Erythroblast (primary cell): ENCODE data around the gene BIN1.

Experiments used
- DNase-seq, 2 experiments: peaks; one replicate each; lab custom pipeline; 2025; lab: John Stamatoyannopoulos, UW
- GATA1 ChIP-seq: IDR thresholded peaks from 2 replicates; pipeline ENCODE4 v1.6.1; 2011; ENCODE audit warnings: low read depth, mild to moderate bottlenecking, control low read depth, low read length, moderate library complexity
- POLR2A ChIP-seq: IDR thresholded peaks from 2 replicates; pipeline ENCODE4 v1.6.1; 2011; ENCODE audit warnings: mild to moderate bottlenecking, low read length

The BIN1 gene

DNA sequence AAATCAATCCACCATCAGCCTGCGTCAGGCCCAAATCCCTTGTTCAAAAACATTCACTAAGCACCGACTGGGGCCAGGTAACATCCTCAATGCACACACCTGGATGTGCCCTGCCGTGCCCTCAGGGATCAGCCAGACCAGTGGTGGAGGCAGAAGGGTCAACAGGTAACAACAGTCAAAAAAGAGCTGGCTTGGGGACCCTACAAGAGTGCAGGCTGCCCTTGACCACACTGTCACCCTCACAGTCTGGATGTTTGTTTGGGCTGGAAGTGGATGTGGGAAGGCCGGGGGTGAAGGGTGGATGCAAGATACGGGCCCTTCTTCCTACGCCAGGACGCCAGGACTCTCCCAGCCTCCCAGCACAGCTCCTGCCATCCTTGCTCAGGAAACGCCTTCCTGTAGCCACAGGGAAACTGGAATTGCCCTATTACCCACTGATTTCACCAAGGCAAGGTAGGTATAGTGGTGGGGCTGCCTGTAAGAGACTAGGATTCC is 2.7 kb downstream of the BIN1 start:
- no peak for DNase-seq
- TF ChIP-seq GATA1 (no peak), POLR2A (no peak)

- no peak for DNase-seq
- TF ChIP-seq POLR2A (no peak), GATA1 (no peak)
These were observed 3.5 kb downstream of the BIN1 start for GRCh38 chr2:127103243-127104165.

GRCh38 chr2:127102521-127103242 is 4.3 kb downstream of the BIN1 start:
- TF ChIP-seq POLR2A, result no peak
- DNase-seq, result no peak

DNA sequence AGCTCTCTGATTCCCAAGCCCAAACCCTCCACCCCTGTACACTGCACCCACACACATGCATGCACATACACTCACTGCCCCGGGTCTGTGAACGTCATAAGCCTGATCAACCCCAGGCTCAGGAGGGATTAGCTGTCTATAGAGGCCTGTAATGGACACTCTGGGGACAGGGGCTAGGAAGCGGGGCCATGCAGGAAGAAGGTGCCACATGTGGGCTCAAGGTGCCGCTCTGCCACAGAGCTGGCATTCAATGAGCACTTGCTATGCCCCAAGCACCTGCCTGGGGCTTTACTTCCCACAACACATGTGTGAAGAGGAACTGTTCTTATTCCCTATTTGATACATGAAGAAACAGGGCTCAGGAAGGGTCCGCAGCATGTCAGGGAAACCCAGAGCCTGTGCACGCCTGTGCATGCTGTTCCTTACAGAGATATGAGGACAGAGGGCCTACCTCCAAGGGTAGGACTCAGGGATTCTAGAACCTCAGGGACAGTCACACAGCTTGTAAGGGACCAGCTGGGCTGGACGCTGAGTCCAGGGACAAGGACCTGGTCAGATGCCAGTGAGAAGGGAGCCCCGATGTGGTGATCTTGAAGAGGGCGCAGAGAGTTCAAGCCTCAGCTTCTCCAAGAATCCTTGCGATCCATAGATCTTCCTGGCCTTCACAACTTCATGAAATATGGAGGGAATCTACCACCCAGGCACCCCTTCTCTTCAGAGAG is 5.0 kb downstream of the BIN1 start:
- TF ChIP-seq POLR2A (no peak), GATA1 (no peak)
- no peak for DNase-seq

- no peak for TF ChIP-seq GATA1
- no peak for TF ChIP-seq POLR2A
- DNase-seq, result no peak
These were observed 5.8 kb downstream of the BIN1 start for GRCh38 chr2:127101048-127101611.

- DNase-seq, result no peak
These were observed 6.5 kb downstream of the BIN1 start for GRCh38 chr2:127100251-127101047.

DNA sequence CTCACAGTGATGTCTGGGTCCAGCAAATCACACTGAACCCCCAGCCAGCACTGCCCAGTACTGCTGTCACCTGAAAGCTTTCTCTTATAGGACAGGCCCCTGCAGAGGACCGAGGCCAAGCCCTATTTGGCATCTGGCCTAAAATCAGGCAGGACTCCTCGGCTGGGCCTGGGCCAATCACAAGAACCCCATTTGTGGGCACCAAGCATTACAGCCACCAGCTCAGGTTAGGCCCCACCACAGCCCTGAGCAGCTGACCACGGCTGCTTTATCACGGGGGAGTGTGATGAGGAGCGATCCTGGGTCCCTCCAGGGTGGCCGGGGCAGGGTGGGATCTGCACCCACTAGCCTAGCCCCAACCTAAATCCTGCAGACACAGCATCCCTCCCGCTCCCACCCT is 8.2 kb downstream of the BIN1 start:
- no peak for DNase-seq
- TF ChIP-seq POLR2A (no peak), GATA1 (no peak)

More at GRCh38 chr2:127100251-127101047, 6.5 kb downstream of the BIN1 start:
- TF ChIP-seq POLR2A, result no peak
- no peak for TF ChIP-seq GATA1

- no peak for TF ChIP-seq POLR2A
- no peak for TF ChIP-seq GATA1
- DNase-seq, result no peak
These were observed 8.9 kb downstream of the BIN1 start for GRCh38 chr2:127097841-127098651.

GRCh38 chr2:127097471-127097765 is 9.5 kb downstream of the BIN1 start:
- TF ChIP-seq POLR2A (no peak), GATA1 (no peak)
- no peak for DNase-seq

DNA sequence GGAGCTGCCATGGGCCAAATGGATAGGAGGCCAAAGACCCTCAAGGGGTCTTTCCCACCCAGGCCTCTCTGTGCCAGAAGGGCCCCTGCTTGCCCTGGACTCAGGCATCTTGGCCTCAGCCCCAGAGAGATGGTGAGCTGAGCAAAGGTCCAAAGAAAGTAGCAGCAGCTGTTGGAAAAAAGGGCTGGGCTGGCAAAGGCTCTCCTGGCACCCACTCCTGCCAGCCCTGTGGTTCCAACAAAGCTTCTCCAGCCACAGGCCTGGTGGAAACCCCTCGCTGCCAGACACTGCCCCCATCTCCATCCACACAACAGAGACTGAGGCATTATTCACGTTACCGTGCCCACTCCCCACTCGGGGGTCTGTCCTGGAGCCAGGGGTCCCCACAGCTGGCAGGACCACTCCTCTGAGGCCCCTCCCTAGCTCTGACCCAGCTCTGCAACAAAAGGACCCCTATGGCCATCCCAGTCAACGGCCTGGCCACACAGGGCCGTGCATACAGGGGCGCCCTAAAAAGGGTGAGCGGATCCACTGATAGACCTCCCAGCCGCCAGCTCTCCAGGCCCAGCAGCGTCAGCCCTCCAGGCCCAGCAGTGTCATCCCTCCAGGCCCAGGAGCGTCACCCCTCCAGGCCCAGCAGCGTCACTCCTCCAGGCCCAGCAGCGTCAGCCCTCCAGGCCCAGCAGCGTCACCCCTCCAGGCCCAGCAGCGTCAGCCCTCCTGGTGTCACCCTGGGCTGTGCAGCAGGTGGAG is 10.1 kb downstream of the BIN1 start:
- DNase-seq, result no peak
- TF ChIP-seq POLR2A, result no peak
- no peak for TF ChIP-seq GATA1

DNA sequence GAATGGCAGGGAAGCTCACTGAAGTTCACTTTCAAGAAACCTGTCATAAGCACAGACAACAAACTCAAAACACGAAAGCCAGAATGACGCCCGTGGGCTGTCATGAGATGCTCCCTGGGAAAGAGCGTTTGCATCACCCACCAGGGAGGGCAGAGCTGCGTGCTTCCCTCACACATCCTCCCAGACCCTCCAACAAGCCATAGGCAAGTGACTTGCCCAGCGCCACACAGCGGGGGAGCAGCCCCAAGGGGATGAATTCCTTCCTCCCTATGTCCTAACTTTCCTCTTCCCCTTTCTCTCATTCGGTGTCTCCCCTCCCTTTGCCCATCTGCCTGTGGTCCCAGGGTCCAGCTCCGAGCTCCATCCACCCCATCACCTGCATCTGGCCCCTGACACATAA is 10.7 kb downstream of the BIN1 start:
- DNase-seq, result no peak
- TF ChIP-seq GATA1, result no peak
- no peak for TF ChIP-seq POLR2A

DNA sequence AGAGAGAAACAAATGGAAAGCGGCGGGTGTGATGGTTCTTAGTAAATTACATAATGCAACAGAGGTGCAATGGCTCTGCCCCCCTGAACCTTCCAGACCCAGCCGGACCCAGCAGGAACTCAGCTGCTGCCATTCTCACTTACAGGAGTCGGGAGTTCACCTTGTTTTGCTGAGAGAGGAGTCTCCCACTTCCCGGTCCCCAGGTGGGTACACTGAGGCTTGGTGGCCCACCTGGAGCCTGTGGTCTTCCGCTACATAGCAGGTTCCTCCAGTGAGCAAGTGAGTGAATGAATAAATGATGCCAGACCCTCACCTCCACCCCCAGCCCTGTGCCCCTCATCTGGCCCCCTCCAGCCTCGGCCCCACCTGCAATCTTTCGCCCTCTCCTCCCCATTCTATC is 11.2 kb downstream of the BIN1 start:
- no peak for DNase-seq
- TF ChIP-seq POLR2A (no peak), GATA1 (no peak)
